ENCODE measurements around the gene FRAT1.

FRAT1 gene

GRCh38 chr10:97311111-97311626 is 7.9 kb upstream of the FRAT1 start:
- no peaks in the 10 kb centered on the region for H3K9me3 ChIP-seq (ENCODE audit: low read length)
- no peak overlapping the region for H2AFZ ChIP-seq (ENCODE audit: low read length)
- no peaks in the 10 kb centered on the region for H3K4me1 ChIP-seq (ENCODE audit: insufficient read depth, low read length, severe bottlenecking)
- TF ChIP-seq EZH2 (IDR thresholded peaks at IDR 0.05; ENCODE audit: borderline replicate concordance, low read length) (no peak), CTCF (IDR thresholded peaks at IDR 0.05; ENCODE audit: low read length) (no peak)
- no peaks in the 10 kb centered on the region for H3F3A ChIP-seq (ENCODE audit: insufficient read depth, low read length)
- no peaks in the 10 kb centered on the region for H3K9me2 ChIP-seq (ENCODE audit: low read depth, low read length)
- H3K4me2 ChIP-seq (ENCODE audit: low read length), result no peak overlapping the region
- H3K4me3 ChIP-seq (ENCODE audit: low read depth, low read length, poor library complexity, severe bottlenecking), result no peak overlapping the region
- H4K20me1 ChIP-seq (ENCODE audit: insufficient read depth, low read length), result no peaks in the 10 kb centered on the region
- H3K27ac ChIP-seq (ENCODE audit: low read depth, low read length, poor library complexity, severe bottlenecking), result no peak overlapping the region
- H3K36me3 ChIP-seq (ENCODE audit: insufficient read depth, low read length), result no peaks in the 10 kb centered on the region
- no peak overlapping the region for H3K9ac ChIP-seq (ENCODE audit: low read length)
- no peaks in the 10 kb centered on the region for H3K79me2 ChIP-seq (ENCODE audit: insufficient read depth, low read length)
- H3K27me3 ChIP-seq (ENCODE audit: insufficient read depth, low read length), result no peaks in the 10 kb centered on the region

- Histone ChIP-seq H3K79me2 (ENCODE audit: insufficient read depth, low read length) (no peaks in the 10 kb centered on the region), H3K9me2 (ENCODE audit: low read depth, low read length) (no peaks in the 10 kb centered on the region), H3K36me3 (ENCODE audit: insufficient read depth, low read length) (no peaks in the 10 kb centered on the region), H3K4me1 (ENCODE audit: insufficient read depth, low read length, severe bottlenecking) (no peaks in the 10 kb centered on the region), H2AFZ (ENCODE audit: low read length) (no peak overlapping the region), H3F3A (ENCODE audit: insufficient read depth, low read length) (no peaks in the 10 kb centered on the region), H3K4me2 (ENCODE audit: low read length) (no peak overlapping the region), H3K4me3 (ENCODE audit: low read depth, low read length, poor library complexity, severe bottlenecking) (no peak overlapping the region), H3K9me3 (ENCODE audit: low read length) (no peaks in the 10 kb centered on the region), H3K9ac (ENCODE audit: low read length) (no peak overlapping the region), H3K27me3 (ENCODE audit: insufficient read depth, low read length) (no peaks in the 10 kb centered on the region), H3K27ac (ENCODE audit: low read depth, low read length, poor library complexity, severe bottlenecking) (no peak overlapping the region), H4K20me1 (ENCODE audit: insufficient read depth, low read length) (no peaks in the 10 kb centered on the region)
- no peak for TF ChIP-seq CTCF (IDR thresholded peaks at IDR 0.05; ENCODE audit: low read length)
- no peak for TF ChIP-seq EZH2 (IDR thresholded peaks at IDR 0.05; ENCODE audit: borderline replicate concordance, low read length)
Measured at GRCh38 chr10:97312897-97313296, 6.2 kb upstream of the FRAT1 start.

GRCh38 chr10:97314671-97315070 is 4.4 kb upstream of the FRAT1 start:
- Histone ChIP-seq H3K9me3 (ENCODE audit: low read length) (no peaks in the 10 kb centered on the region), H2AFZ (ENCODE audit: low read length) (no peak overlapping the region), H3K9me2 (ENCODE audit: low read depth, low read length) (no peaks in the 10 kb centered on the region), H3K9ac (ENCODE audit: low read length) (no peak overlapping the region), H3F3A (ENCODE audit: insufficient read depth, low read length) (no peaks in the 10 kb centered on the region), H3K36me3 (ENCODE audit: insufficient read depth, low read length) (no peaks in the 10 kb centered on the region), H3K79me2 (ENCODE audit: insufficient read depth, low read length) (no peaks in the 10 kb centered on the region), H3K27ac (ENCODE audit: low read depth, low read length, poor library complexity, severe bottlenecking) (no peak overlapping the region), H3K4me2 (ENCODE audit: low read length) (no peak overlapping the region), H3K4me1 (ENCODE audit: insufficient read depth, low read length, severe bottlenecking) (peaks cover under 1% of the 10 kb centered on the region), H3K27me3 (ENCODE audit: insufficient read depth, low read length) (no peaks in the 10 kb centered on the region), H3K4me3 (ENCODE audit: low read depth, low read length, poor library complexity, severe bottlenecking) (no peak overlapping the region), H4K20me1 (ENCODE audit: insufficient read depth, low read length) (no peaks in the 10 kb centered on the region)
- no peak for TF ChIP-seq CTCF (IDR thresholded peaks at IDR 0.05; ENCODE audit: low read length)
- TF ChIP-seq EZH2 (IDR thresholded peaks at IDR 0.05; ENCODE audit: borderline replicate concordance, low read length), result no peak
